Osteocyte (in vitro differentiated cells): ENCODE results near the gene IGF2R. TPM values are rescaled to one million over a fixed set of nuclear protein-coding genes. Genes with fewer than 3 reads are reported as not detected.

Experiments
- DNase-seq: peaks from one replicate; pipeline ENCODE4 v3.0.0; 2021; ENCODE audit warnings: mixed read lengths; ENCODE audit not compliant: unreplicated experiment; ENCODE audit errors: extremely low spot score
- H3K27ac Mint-ChIP-seq: one replicate; pipeline ENCODE4 v1.8.0; 2021; ENCODE audit warnings: mild to moderate bottlenecking, mixed read lengths; ENCODE audit not compliant: unreplicated experiment
- H3K27me3 Mint-ChIP-seq: one replicate; pipeline ENCODE4 v1.8.0; 2021; ENCODE audit warnings: mixed read lengths; ENCODE audit not compliant: unreplicated experiment
- H3K36me3 Mint-ChIP-seq: one replicate; pipeline ENCODE4 v1.8.0; 2021; ENCODE audit warnings: mixed read lengths; ENCODE audit not compliant: unreplicated experiment
- H3K4me1 Mint-ChIP-seq: one replicate; pipeline ENCODE4 v1.8.0; 2021; ENCODE audit warnings: mixed read lengths; ENCODE audit not compliant: unreplicated experiment
- H3K4me3 Mint-ChIP-seq: one replicate; pipeline ENCODE4 v1.8.0; 2021; ENCODE audit warnings: mild to moderate bottlenecking, moderate library complexity, mixed read lengths; ENCODE audit not compliant: unreplicated experiment
- H3K9me3 Mint-ChIP-seq: one replicate; pipeline ENCODE4 v1.8.0; 2021; ENCODE audit warnings: mixed read lengths; ENCODE audit not compliant: unreplicated experiment
- CTCF ChIP-seq: fragments of 200-600 bp; sonication (generic); IDR thresholded peaks from 2 replicates; pipeline ENCODE4 v1.5.0; 2021; ENCODE audit warnings: antibody characterized with exemption, mild to moderate bottlenecking, moderate library complexity
- total RNA-seq: library from RNA; stranded (reverse); gene quantifications from 2 replicates; pipeline ENCODE4 v1.2.1, GENCODE V29; 2021

IGF2R gene
- total RNA-seq, 1 donor from 2014 or later = 196 TPM

GRCh38 chr6:160141001-160141726, 172.3 kb downstream of the IGF2R start:
- Mint-ChIP-seq H3K36me3 (peaks cover 4% of the 10 kb centered on the region), H3K27ac (peak overlapping the region; percentile 81), H3K4me1 (peaks cover 38% of the 10 kb centered on the region), H3K9me3 (peaks cover 4% of the 10 kb centered on the region), H3K4me3 (peak overlapping the region; percentile 43), H3K27me3 (no peaks in the 10 kb centered on the region)
- no peak for DNase-seq
- no peak for TF ChIP-seq CTCF

GRCh38 chr6:160142115-160142715, 173.3 kb downstream of the IGF2R start:
- peaks cover 4% of the 10 kb centered on the region for H3K9me3 Mint-ChIP-seq
- H3K36me3 Mint-ChIP-seq = peaks cover 5% of the 10 kb centered on the region
- H3K27me3 Mint-ChIP-seq = no peaks in the 10 kb centered on the region
- no peak for TF ChIP-seq CTCF
- peak overlapping the region; percentile 81 for H3K27ac Mint-ChIP-seq
- H3K4me1 Mint-ChIP-seq = peaks cover 38% of the 10 kb centered on the region
- H3K4me3 Mint-ChIP-seq = no peak overlapping the region
- peak; percentile 62 for DNase-seq

- Mint-ChIP-seq H3K36me3 (peaks cover 17% of the 10 kb centered on the region), H3K4me3 (no peak overlapping the region), H3K4me1 (peaks cover 5% of the 10 kb centered on the region), H3K9me3 (peaks cover 10% of the 10 kb centered on the region), H3K27me3 (no peaks in the 10 kb centered on the region), H3K27ac (no peak overlapping the region)
- peak; percentile 42 for DNase-seq
- no peak for TF ChIP-seq CTCF
Observed at GRCh38 chr6:160146454-160147145, 177.7 kb downstream of the IGF2R start.

- peaks cover under 1% of the 10 kb centered on the region for H3K4me1 Mint-ChIP-seq
- H3K27me3 Mint-ChIP-seq = no peaks in the 10 kb centered on the region
- peak; percentile 21 for DNase-seq
- no peak overlapping the region for H3K27ac Mint-ChIP-seq
- TF ChIP-seq CTCF = no peak
- peaks cover 20% of the 10 kb centered on the region for H3K36me3 Mint-ChIP-seq
- H3K4me3 Mint-ChIP-seq = no peak overlapping the region
- peaks cover 10% of the 10 kb centered on the region for H3K9me3 Mint-ChIP-seq
Observed at GRCh38 chr6:160147146-160147536, 178.3 kb downstream of the IGF2R start.

- Mint-ChIP-seq H3K9me3 (peaks cover 16% of the 10 kb centered on the region), H3K4me3 (no peak overlapping the region), H3K4me1 (no peaks in the 10 kb centered on the region), H3K27me3 (no peaks in the 10 kb centered on the region), H3K36me3 (peaks cover 50% of the 10 kb centered on the region), H3K27ac (no peak overlapping the region)
- no peak for TF ChIP-seq CTCF
- no peak for DNase-seq
Observed at GRCh38 chr6:160154471-160154870, 185.6 kb downstream of the IGF2R start.
